GM12801 (cell line): ENCODE measurements around the gene NT5C3A.

Experiments used
- CTCF ChIP-seq: IDR thresholded peaks from one replicate; pipeline ENCODE4 v1.5.1; 2011; ENCODE audit warnings: control low read depth; ENCODE audit not compliant: insufficient read length; ENCODE audit errors: extremely low read depth

Gene NT5C3A

GRCh38 chr7:33061282-33061937 is 1.2 kb downstream of the NT5C3A start:
- TF ChIP-seq CTCF: no peak

GRCh38 chr7:33059635-33060034 is 2.9 kb downstream of the NT5C3A start:
- TF ChIP-seq CTCF: no peak

- TF ChIP-seq CTCF: no peak
Observed at GRCh38 chr7:33055158-33055557, 7.4 kb downstream of the NT5C3A start.

- TF ChIP-seq CTCF: no peak
Observed at GRCh38 chr7:33054261-33054964, 8.2 kb downstream of the NT5C3A start.

- TF ChIP-seq CTCF: no peak
Observed at GRCh38 chr7:33053721-33054120, 8.9 kb downstream of the NT5C3A start.

- no peak for TF ChIP-seq CTCF
Observed at GRCh38 chr7:33050535-33051318, 11.8 kb downstream of the NT5C3A start.

GRCh38 chr7:33048704-33049103 is 13.9 kb downstream of the NT5C3A start:
- TF ChIP-seq CTCF: no peak
